ENCODE results near the gene C17orf113. TPM values are rescaled to one million over a fixed set of nuclear protein-coding genes. Genes with fewer than 3 reads are reported as not detected.
"Not testable (repeated sequence)": the region's sequence is repeated elsewhere in the genome, so short reads cannot be mapped to it uniquely, and the experiment has no call there.

Gene C17orf113
- total RNA-seq, 1 donor from 2014 or later, result 4.5 TPM

- ChIA-PET POLR2A (interaction anchor here (0.6 to 3.1 kb wide), 20 partner anchors 17 to 979 kb away, joined by 3 to 46 read pairs (median 6); partner anchors contain the start of genes ACLY, CNP, DHX58 and EIF1), CTCF (interaction anchor here (0.6 to 2.1 kb wide), 9 partner anchors 10 to 163 kb away, joined by 3 to 7 read pairs (median 4); partner anchors contain the start of genes CNP, DHX58 and KCNH4)
- intact Hi-C loops (cut with micrococcal nuclease), result loop anchor here (10.0 kb wide), 1 partner anchor 266 kb away; the partner anchor contains the start of gene STAT5A
- DNase-seq (no peak), ATAC-seq (ENCODE audit: low read depth) (no peak)
- H3K9me3 Mint-ChIP-seq, result no peaks in the 10 kb centered on the region
- H3K36me3 Mint-ChIP-seq (ENCODE audit: low read depth), result peaks cover 36% of the 10 kb centered on the region
- TF ChIP-seq, protein P1, sequence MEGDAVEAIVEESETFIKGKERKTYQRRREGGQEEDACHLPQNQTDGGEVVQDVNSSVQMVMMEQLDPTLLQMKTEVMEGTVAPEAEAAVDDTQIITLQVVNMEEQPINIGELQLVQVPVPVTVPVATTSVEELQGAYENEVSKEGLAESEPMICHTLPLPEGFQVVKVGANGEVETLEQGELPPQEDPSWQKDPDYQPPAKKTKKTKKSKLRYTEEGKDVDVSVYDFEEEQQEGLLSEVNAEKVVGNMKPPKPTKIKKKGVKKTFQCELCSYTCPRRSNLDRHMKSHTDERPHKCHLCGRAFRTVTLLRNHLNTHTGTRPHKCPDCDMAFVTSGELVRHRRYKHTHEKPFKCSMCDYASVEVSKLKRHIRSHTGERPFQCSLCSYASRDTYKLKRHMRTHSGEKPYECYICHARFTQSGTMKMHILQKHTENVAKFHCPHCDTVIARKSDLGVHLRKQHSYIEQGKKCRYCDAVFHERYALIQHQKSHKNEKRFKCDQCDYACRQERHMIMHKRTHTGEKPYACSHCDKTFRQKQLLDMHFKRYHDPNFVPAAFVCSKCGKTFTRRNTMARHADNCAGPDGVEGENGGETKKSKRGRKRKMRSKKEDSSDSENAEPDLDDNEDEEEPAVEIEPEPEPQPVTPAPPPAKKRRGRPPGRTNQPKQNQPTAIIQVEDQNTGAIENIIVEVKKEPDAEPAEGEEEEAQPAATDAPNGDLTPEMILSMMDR (IDR thresholded peaks at IDR 0.05), result no peak
- H3K4me3 Mint-ChIP-seq, result peak overlapping the region; percentile 100
- no peaks in the 10 kb centered on the region for H3K27me3 Mint-ChIP-seq
- H3K4me1 Mint-ChIP-seq, result peaks cover 60% of the 10 kb centered on the region
- peak overlapping the region; percentile 98 for H3K27ac Mint-ChIP-seq
These were observed 32.1 kb downstream of the C17orf113 start for GRCh38 chr17:42018339-42018738.

DNA sequence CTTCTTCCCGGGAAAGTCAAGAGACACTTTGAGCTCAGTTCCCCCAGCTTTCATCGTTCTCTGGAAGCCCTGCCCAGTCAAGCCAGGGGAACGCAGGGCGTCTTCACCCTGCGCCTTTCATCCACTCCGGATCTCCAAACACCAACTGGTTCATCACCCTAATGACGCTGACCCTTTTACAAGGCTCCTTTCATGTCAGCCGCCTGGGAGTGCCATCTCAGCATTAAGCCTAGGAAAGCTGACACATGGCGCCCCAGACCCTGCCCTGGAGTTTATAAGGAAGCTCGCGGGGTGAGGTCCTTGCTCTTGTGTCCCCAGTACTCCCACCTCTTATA lies 32.6 kb downstream of the C17orf113 start:
- ATAC-seq (ENCODE audit: low read depth) (peak; percentile 1), DNase-seq (no peak)
- TF ChIP-seq, protein P1 (IDR thresholded peaks at IDR 0.05), result no peak
- intact Hi-C loops (cut with micrococcal nuclease), result loop anchor here (1.0 to 10.0 kb wide), 7 partner anchors 22 to 267 kb away; partner anchors contain the start of genes ACLY, C17orf113, CNP and STAT5A
- no peaks in the 10 kb centered on the region for H3K27me3 Mint-ChIP-seq
- CTCF ChIA-PET, result interaction anchor here (0.6 to 2.1 kb wide), 11 partner anchors 11 to 163 kb away, joined by 3 to 7 read pairs (median 4); partner anchors contain the start of genes CNP, DHX58 and KCNH4
- peaks cover 64% of the 10 kb centered on the region for H3K4me1 Mint-ChIP-seq
- POLR2A ChIA-PET, result interaction anchor here (0.6 to 3.1 kb wide), 34 partner anchors 9 to 1350 kb away, joined by 3 to 46 read pairs (median 4); partner anchors contain the start of genes ACLY, CNP, DHX58 and EIF1
- peak overlapping the region; percentile 100 for H3K4me3 Mint-ChIP-seq
- H3K36me3 Mint-ChIP-seq (ENCODE audit: low read depth), result peaks cover 35% of the 10 kb centered on the region
- peak overlapping the region; percentile 98 for H3K27ac Mint-ChIP-seq
- H3K9me3 Mint-ChIP-seq, result no peaks in the 10 kb centered on the region

- POLR2A ChIA-PET, result interaction anchor here (0.5 to 3.1 kb wide), 42 partner anchors 9 to 1351 kb away, joined by 3 to 46 read pairs (median 4); partner anchors contain the start of genes ACLY, CNP, DHX58 and EIF1
- DNase-seq (peak; percentile 80), ATAC-seq (ENCODE audit: low read depth) (peak; percentile 84)
- TF ChIP-seq, protein P1 (IDR thresholded peaks at IDR 0.05), result no peak
- peak within 1 kb of the TSS; percentile 98 for H3K27ac Mint-ChIP-seq
- peaks cover 29% of the 10 kb centered on the region for H3K36me3 Mint-ChIP-seq (ENCODE audit: low read depth)
- intact Hi-C loops (cut with micrococcal nuclease), result loop anchor here (1.0 to 10.0 kb wide), 7 partner anchors 21 to 268 kb away; partner anchors contain the start of genes ACLY, C17orf113, CNP and STAT5A
- peaks cover 67% of the 10 kb centered on the region for H3K4me1 Mint-ChIP-seq
- peak within 1 kb of the TSS; percentile 100 for H3K4me3 Mint-ChIP-seq
- CTCF ChIA-PET, result interaction anchor here (0.6 to 2.1 kb wide), 13 partner anchors 11 to 164 kb away, joined by 3 to 8 read pairs (median 4); partner anchors contain the start of genes CNP, DHX58 and KCNH4
- no peaks in the 10 kb centered on the region for H3K27me3 Mint-ChIP-seq
- no peaks in the 10 kb centered on the region for H3K9me3 Mint-ChIP-seq
These were observed 33.2 kb downstream of the C17orf113 start, which contains the start of gene DNAJC7 for GRCh38 chr17:42016941-42017865. Gene DNAJC7, minus strand, starts transcription at chr17:42017439. Its CDS starts 23 bp downstream, at chr17:42017416.

DNA sequence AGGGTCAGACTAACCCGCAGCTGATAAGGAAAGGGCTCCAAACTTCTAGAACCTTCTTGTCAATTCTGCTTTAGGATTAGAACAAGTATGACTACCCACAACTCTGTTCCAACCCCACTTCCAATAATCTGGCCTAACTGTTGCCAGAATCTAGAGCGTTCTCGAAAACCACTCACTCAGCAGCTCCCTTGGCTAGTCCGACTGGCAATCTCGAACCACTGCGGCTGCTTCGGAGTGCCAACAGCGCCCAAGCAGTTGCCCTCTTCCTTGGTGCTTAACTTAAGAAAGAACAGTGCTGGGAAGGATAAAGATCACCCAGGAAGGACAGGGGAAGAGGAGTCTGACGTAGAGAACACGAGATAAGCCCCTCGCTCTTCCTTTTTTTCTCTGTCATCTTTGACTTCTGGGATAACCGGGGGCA lies 34.0 kb downstream of the C17orf113 start:
- H3K27me3 Mint-ChIP-seq, result no peaks in the 10 kb centered on the region
- ChIA-PET POLR2A (interaction anchor here (0.9 to 3.1 kb wide), 20 partner anchors 10 to 1351 kb away, joined by 3 to 46 read pairs (median 6); partner anchors contain the start of genes ACLY, CNP, DHX58 and EIF1), CTCF (interaction anchor here (0.9 to 2.6 kb wide), 5 partner anchors 9 to 99 kb away, joined by 3 to 9 read pairs (median 4); no protein-coding TSS in a partner anchor)
- TF ChIP-seq, protein P1 (IDR thresholded peaks at IDR 0.05), result no peak
- ATAC-seq (ENCODE audit: low read depth) (no peak), DNase-seq (no peak)
- H3K27ac Mint-ChIP-seq, result peak overlapping the region; percentile 98
- intact Hi-C loops (cut with micrococcal nuclease), result loop anchor here (2.0 to 10.0 kb wide), 4 partner anchors 34 to 268 kb away; partner anchors contain the start of genes ACLY, C17orf113 and STAT5A
- H3K9me3 Mint-ChIP-seq, result no peaks in the 10 kb centered on the region
- peak overlapping the region; percentile 100 for H3K4me3 Mint-ChIP-seq
- peaks cover 71% of the 10 kb centered on the region for H3K4me1 Mint-ChIP-seq
- peaks cover 30% of the 10 kb centered on the region for H3K36me3 Mint-ChIP-seq (ENCODE audit: low read depth)

DNA sequence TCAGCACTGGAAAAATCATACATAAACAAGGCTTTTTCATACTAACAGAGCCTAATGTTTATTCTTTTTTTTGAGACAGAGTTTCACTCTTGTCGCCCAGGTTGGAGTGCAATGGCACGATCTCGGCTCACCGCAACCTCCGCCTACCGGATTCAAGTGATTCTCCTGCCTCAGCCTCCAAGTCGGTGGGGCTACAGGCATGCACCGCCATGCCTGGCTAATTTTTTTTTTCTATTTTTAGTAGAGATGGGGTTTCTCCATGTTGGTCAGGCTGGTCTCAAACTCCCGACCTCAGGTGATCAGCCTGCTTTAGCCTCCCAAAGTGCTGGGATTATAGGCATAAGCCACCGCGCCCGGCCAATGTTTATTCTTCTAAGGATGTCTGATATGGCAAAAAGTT lies 36.7 kb downstream of the C17orf113 start:
- POLR2A ChIA-PET, result not testable (repeated sequence)

DNA sequence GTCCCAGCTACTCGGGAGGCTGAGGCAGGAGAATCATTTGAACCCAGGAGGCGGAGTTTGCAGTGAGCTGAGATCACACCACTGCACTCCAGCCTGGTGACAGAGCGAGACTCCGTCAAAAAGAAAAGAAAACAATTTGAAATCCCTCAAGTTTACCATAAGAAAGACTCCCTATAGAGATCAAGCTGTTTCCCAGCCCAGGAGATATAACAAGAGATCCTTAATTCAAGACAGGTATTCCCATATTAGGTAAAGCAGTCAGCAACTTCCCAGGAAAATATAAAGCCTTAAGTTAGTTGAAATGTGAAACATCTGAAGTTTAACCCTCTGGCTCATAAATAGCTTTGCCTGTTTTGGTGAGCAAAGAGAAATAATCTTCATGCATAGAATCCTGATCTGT lies 38.0 kb downstream of the C17orf113 start:
- H3K4me3 Mint-ChIP-seq; ATAC-seq (ENCODE audit: low read depth); H3K27ac Mint-ChIP-seq; POLR2A ChIA-PET; H3K27me3 Mint-ChIP-seq; DNase-seq; H3K9me3 Mint-ChIP-seq: not testable (repeated sequence)
- CTCF ChIA-PET, result interaction anchor here (1.3 kb wide), 1 partner anchor 141 kb away, joined by 4 read pairs; no protein-coding TSS in a partner anchor
- H3K36me3 Mint-ChIP-seq (ENCODE audit: low read depth), result peaks cover 34% of the 10 kb centered on the region
- peaks cover 60% of the 10 kb centered on the region for H3K4me1 Mint-ChIP-seq
- intact Hi-C loops (cut with micrococcal nuclease), result loop anchor here (10.0 kb wide), 1 partner anchor 272 kb away; the partner anchor contains the start of gene STAT5A

More for the DNA sequence above, 36.7 kb downstream of the C17orf113 start:
- DNase-seq; H3K9me3 Mint-ChIP-seq; H3K4me3 Mint-ChIP-seq; ATAC-seq (ENCODE audit: low read depth); H3K27me3 Mint-ChIP-seq: not testable (repeated sequence)
- Mint-ChIP-seq H3K27ac (peak overlapping the region; percentile 2), H3K4me1 (peaks cover 70% of the 10 kb centered on the region), H3K36me3 (ENCODE audit: low read depth) (peaks cover 34% of the 10 kb centered on the region)
- intact Hi-C loops (cut with micrococcal nuclease), result loop anchor here (10.0 kb wide), 1 partner anchor 271 kb away; the partner anchor contains the start of gene STAT5A
- CTCF ChIA-PET, result interaction anchor here (1.3 to 2.6 kb wide), 2 partner anchors 11 to 140 kb away, joined by 4 to 9 read pairs; no protein-coding TSS in a partner anchor

Data from activated B cell treated with CpG ODN at 0.5 μM for 24 hours (primary cell).